CD4-positive, alpha-beta T cell (primary cell): ENCODE results near the gene PPP2R2C. TPM values are rescaled to one million over a fixed set of nuclear protein-coding genes. Genes with fewer than 3 reads are reported as not detected.

Experiments used
- ATAC-seq: fragments of 200-7000 bp; cut with Tn5 transposase; one replicate; pipeline ENCODE4 v1.10.0; 2022; ENCODE audit warnings: mild to moderate bottlenecking; ENCODE audit not compliant: poor library complexity
- CTCF ChIA-PET: fragments of 350-600 bp; sonication (Branson Sonifier 250); formaldehyde crosslinking; loops from one replicate; lab custom pipeline; 2021; ENCODE audit warnings: antibody characterized with exemption, inconsistent platforms; lab: Charles Lee
- POLR2A ChIA-PET: fragments of 350-600 bp; sonication (Branson Sonifier 250); formaldehyde crosslinking; loops from one replicate; lab custom pipeline; 2021; ENCODE audit warnings: antibody characterized with exemption, inconsistent platforms; lab: Charles Lee
- DNase-seq, 14 experiments: peaks; one replicate each; pipeline ENCODE4 v3.0.0-alpha.2; 2013 to 2020; ENCODE audit warnings: mixed read lengths in 2 of 14
- H3K27ac ChIP-seq, 2 donors: one replicate each; pipeline versions ENCODE4 v1.5.1 to v1.7.0; 2013; ENCODE audit warnings: low read length in 2 of 2, low read depth in 1 of 2, mild to moderate bottlenecking in 1 of 2
- H3K27me3 ChIP-seq, 2 experiments: 1 replicate in 1 of 2; 2 replicates in 1 of 2; pipeline versions ENCODE4 v1.6.1 to v1.7.0; 2013; ENCODE audit warnings: low read length in 2 of 2, control low read depth in 1 of 2, mild to moderate bottlenecking in 1 of 2, moderate library complexity in 1 of 2; ENCODE audit not compliant: insufficient read depth in 2 of 2, control insufficient read depth in 1 of 2
- H3K36me3 ChIP-seq: one replicate; pipeline ENCODE4 v1.6.1; 2013; ENCODE audit warnings: low read length, control low read depth; ENCODE audit not compliant: insufficient read depth
- H3K4me1 ChIP-seq: one replicate; pipeline ENCODE4 v1.6.1; 2013; ENCODE audit warnings: low read length, control low read depth; ENCODE audit not compliant: insufficient read depth
- H3K4me3 ChIP-seq: one replicate; pipeline ENCODE4 v1.5.1; 2013; ENCODE audit warnings: mild to moderate bottlenecking, low read length, moderate library complexity
- H3K9me3 ChIP-seq, 2 experiments: 1 replicate in 1 of 2; 2 replicates in 1 of 2; pipeline versions ENCODE4 v1.6.1 to v1.7.0; 2013; ENCODE audit warnings: low read length in 2 of 2, mild to moderate bottlenecking in 2 of 2, control low read depth in 1 of 2, moderate library complexity in 1 of 2; ENCODE audit not compliant: control insufficient read depth in 1 of 2, insufficient read depth in 1 of 2
- H3K27ac Mint-ChIP-seq: one replicate; pipeline ENCODE4 v1.8.0; 2020; ENCODE audit warnings: mixed read lengths
- H3K27me3 Mint-ChIP-seq: one replicate; pipeline ENCODE4 v1.8.0; 2021; ENCODE audit warnings: mixed read lengths
- H3K36me3 Mint-ChIP-seq: one replicate; pipeline ENCODE4 v1.8.0; 2021; ENCODE audit warnings: low read depth, mixed read lengths
- H3K4me1 Mint-ChIP-seq: one replicate; pipeline ENCODE4 v1.8.0; 2021; ENCODE audit warnings: low read depth, mixed read lengths
- H3K4me3 Mint-ChIP-seq: one replicate; pipeline ENCODE4 v1.8.0; 2020; ENCODE audit warnings: mild to moderate bottlenecking, mixed read lengths
- H3K9me3 Mint-ChIP-seq: one replicate; pipeline ENCODE4 v1.8.0; 2020; ENCODE audit warnings: mixed read lengths
- intact Hi-C, 2 experiments: fragments of 100-400 bp; cut with DNase I in 1 of 2; cut with micrococcal nuclease in 1 of 2; formaldehyde crosslinking; loops; one replicate each; pipeline versions ENCODE4 v1.15.1 to v1.9.0; 2023 to 2025; cut with DNase I, micrococcal nuclease
- total RNA-seq, 174 experiments: library from RNA in 2 of 174; stranded (reverse) in 2 of 174; gene quantifications; one replicate each; pipeline ENCODE4 v1.2.3 and lab custom pipeline; 2021 to 2026
- TF ChIP-seq, protein P1 (sequence below): fragments of 200-600 bp; IDR thresholded peaks from one replicate; pipeline ENCODE4 v1.8.0; 2022; ENCODE audit warnings: antibody characterized with exemption, mild to moderate bottlenecking

PPP2R2C gene
- total RNA-seq, 2 experiments from 2014 or later, result not detected

DNA sequence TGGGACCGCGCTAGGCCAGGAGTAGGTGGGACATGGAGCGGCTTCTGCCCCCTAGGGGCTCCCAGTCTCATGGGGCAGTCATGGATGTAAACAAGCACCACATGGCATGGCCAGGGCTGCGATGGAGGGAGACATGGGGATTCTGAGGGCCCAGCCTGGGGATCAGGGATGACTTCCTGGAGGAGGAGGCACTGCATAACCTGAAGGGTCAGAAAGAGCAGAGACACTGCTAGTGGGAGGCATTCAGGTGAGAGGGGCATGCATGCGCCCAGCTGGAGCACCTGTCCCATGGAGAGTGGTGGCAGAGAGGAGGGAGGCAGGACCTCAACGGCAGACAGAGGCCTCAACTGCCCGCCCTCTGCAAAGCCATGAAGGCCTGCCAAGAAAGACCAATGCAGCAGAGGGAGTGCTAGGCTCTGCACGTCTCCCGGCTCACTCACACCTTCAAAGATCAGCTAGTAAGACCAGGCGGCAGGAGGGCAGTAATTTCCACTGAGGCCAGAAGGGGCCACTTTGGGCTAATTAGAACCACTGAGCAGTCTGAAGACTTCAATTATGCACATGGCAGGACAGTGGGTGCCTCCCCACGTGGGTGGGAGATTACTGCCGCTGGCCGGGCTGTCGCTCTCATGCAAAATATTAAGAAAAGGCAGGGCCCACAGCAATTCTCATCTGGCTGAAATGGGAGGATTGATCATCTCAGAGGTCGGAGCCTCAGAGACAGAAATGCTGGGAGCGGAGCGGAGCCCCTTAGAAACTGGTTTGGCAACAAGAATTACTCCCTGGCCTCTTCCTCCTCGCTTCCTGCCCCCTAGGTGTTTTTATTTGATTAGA is 69.6 kb downstream of the PPP2R2C start:
- ChIA-PET POLR2A (no interaction called here), CTCF (no interaction called here)
- no peak overlapping the region for H3K4me3 Mint-ChIP-seq
- H3K9me3 Mint-ChIP-seq, result no peaks in the 10 kb centered on the region
- ATAC-seq (no peak), DNase-seq (no peak)
- no peaks in the 10 kb centered on the region for H3K36me3 Mint-ChIP-seq
- H3K27ac ChIP-seq, result no peak overlapping the region
- intact Hi-C loops, result no loop called here
- no peak overlapping the region for H3K4me3 ChIP-seq
- H3K36me3 ChIP-seq, result no peaks in the 10 kb centered on the region
- H3K4me1 Mint-ChIP-seq, result no peaks in the 10 kb centered on the region
- H3K27ac Mint-ChIP-seq, result no peak overlapping the region
- H3K9me3 ChIP-seq, result peaks cover 0 to 11% of the 10 kb centered on the region in 2 experiments
- H3K27me3 Mint-ChIP-seq, result peaks cover 83% of the 10 kb centered on the region
- TF ChIP-seq, protein P1, sequence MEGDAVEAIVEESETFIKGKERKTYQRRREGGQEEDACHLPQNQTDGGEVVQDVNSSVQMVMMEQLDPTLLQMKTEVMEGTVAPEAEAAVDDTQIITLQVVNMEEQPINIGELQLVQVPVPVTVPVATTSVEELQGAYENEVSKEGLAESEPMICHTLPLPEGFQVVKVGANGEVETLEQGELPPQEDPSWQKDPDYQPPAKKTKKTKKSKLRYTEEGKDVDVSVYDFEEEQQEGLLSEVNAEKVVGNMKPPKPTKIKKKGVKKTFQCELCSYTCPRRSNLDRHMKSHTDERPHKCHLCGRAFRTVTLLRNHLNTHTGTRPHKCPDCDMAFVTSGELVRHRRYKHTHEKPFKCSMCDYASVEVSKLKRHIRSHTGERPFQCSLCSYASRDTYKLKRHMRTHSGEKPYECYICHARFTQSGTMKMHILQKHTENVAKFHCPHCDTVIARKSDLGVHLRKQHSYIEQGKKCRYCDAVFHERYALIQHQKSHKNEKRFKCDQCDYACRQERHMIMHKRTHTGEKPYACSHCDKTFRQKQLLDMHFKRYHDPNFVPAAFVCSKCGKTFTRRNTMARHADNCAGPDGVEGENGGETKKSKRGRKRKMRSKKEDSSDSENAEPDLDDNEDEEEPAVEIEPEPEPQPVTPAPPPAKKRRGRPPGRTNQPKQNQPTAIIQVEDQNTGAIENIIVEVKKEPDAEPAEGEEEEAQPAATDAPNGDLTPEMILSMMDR, result no peak
- peaks cover 20 to 33% of the 10 kb centered on the region in 2 experiments for H3K27me3 ChIP-seq
- H3K4me1 ChIP-seq, result no peaks in the 10 kb centered on the region

DNA sequence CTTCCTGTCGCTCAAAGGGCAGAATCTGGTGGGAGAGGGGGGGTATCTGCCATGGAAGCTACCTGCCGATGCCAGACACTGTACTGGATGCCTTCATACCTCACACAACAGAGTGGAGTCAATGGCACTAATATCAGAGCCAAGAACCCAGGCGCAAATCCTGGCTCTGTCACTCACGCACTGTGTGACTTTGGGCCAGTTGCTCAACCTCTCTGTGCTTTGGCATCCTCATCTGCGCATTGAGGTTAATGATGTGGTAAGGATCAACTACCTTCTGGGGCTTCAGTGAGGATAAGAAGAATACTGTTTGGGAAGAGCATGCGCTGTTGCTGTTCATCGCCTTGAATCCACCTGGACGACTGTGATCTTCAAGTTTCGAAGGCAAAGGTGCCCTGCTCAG is 70.6 kb downstream of the PPP2R2C start:
- H3K27ac ChIP-seq, result no peak overlapping the region
- TF ChIP-seq, protein P1, result no peak
- H3K27me3 Mint-ChIP-seq, result peaks cover 82% of the 10 kb centered on the region
- no peaks in the 10 kb centered on the region for H3K36me3 ChIP-seq
- H3K4me3 ChIP-seq, result no peak overlapping the region
- intact Hi-C loops, result no loop called here
- peaks cover 0 to 11% of the 10 kb centered on the region in 2 experiments for H3K9me3 ChIP-seq
- H3K4me1 Mint-ChIP-seq, result no peaks in the 10 kb centered on the region
- DNase-seq (no peak), ATAC-seq (no peak)
- H3K9me3 Mint-ChIP-seq, result no peaks in the 10 kb centered on the region
- no peak overlapping the region for H3K4me3 Mint-ChIP-seq
- H3K27me3 ChIP-seq, result peaks cover 20 to 37% of the 10 kb centered on the region in 2 experiments
- H3K27ac Mint-ChIP-seq, result no peak overlapping the region
- ChIA-PET CTCF (no interaction called here), POLR2A (interaction anchor here (0.6 kb wide), 1 partner anchor 1378 kb away, joined by 4 read pairs; no protein-coding TSS in a partner anchor)
- no peaks in the 10 kb centered on the region for H3K4me1 ChIP-seq
- H3K36me3 Mint-ChIP-seq, result no peaks in the 10 kb centered on the region

DNA sequence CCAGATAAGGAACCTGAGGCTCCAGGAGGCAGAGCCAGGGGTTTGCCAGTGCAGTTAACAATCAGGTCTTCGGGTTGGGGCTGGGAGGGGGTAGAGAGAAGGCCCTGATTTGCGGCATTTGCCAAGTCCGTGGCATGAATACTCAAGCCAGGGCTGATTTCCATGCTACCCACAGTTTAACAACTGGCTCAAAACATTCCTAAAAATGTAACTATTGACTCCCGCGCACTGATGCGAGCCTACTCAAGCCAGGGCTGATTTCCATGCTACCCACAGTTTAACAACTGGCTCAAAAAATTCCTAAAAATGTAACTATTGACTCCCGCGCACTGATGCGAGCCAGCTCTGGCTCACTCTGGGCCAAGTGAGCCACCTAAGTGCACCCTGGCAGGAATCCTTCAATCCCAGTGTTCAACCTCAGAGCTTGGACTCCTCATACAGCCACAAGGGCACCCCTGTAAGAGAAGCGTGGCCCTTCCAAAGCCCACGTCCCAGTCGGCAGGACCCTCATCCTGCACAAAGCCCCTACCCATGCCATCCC is 75.6 kb downstream of the PPP2R2C start:
- Mint-ChIP-seq H3K4me3 (no peak overlapping the region), H3K27me3 (peaks cover 49% of the 10 kb centered on the region), H3K27ac (no peak overlapping the region), H3K4me1 (no peaks in the 10 kb centered on the region), H3K9me3 (no peaks in the 10 kb centered on the region), H3K36me3 (no peaks in the 10 kb centered on the region)
- Histone ChIP-seq H3K27me3 (peaks cover 6 to 11% of the 10 kb centered on the region in 2 experiments), H3K36me3 (no peaks in the 10 kb centered on the region), H3K9me3 (no peaks in the 10 kb centered on the region), H3K27ac (no peak overlapping the region), H3K4me3 (no peak overlapping the region), H3K4me1 (no peaks in the 10 kb centered on the region)
- intact Hi-C loops, result no loop called here
- TF ChIP-seq, protein P1, result no peak
- ATAC-seq, result no peak
- DNase-seq, result no peak
- CTCF ChIA-PET, result no interaction called here
- POLR2A ChIA-PET, result no interaction called here
